Measurements from ENCODE around the gene ODF4.

GRCh38 chr17:8360751-8361150, 21.1 kb downstream of the ODF4 start:
- TF ChIP-seq HOXA7 (CRISPR knock-in tag; IDR thresholded peaks at IDR 0.05; ENCODE audit: borderline replicate concordance) (no peak), ZBTB7A (tag by site-specific recombination; IDR thresholded peaks at IDR 0.05; ENCODE audit: low read depth) (no peak)

Data from HEK293 (cell line).